Dedifferentiated amniotic fluid mesenchymal stem cell (primary cell): Measurements from ENCODE around the gene SEC24D.

Experiments used
- DNase-seq: peaks from one replicate; pipeline ENCODE4 v3.0.0-alpha.2; 2016; ENCODE audit errors: extremely low spot score

Gene SEC24D

GRCh38 chr4:118718511-118719170 lies 117.3 kb downstream of the SEC24D start:
- no peak for DNase-seq

- DNase-seq: no peak
Observed at GRCh38 chr4:118716304-118716703, 119.6 kb downstream of the SEC24D start.

GRCh38 chr4:118714682-118715081 lies 121.2 kb downstream of the SEC24D start:
- no peak for DNase-seq

GRCh38 chr4:118712872-118713271 lies 123.1 kb downstream of the SEC24D start:
- DNase-seq: no peak

- peak; percentile 26 for DNase-seq
Observed at GRCh38 chr4:118711052-118711451, 124.9 kb downstream of the SEC24D start.

GRCh38 chr4:118703118-118703517 lies 132.8 kb downstream of the SEC24D start:
- DNase-seq: no peak

GRCh38 chr4:118684873-118685811 lies 150.8 kb downstream of the SEC24D start, which contains the start of gene METTL14:
METTL14 (plus strand) TSS chr4:118685392; CDS start chr4:118685535, 143 bp downstream.
- peak; percentile 92 for DNase-seq

- DNase-seq: no peak
Observed at GRCh38 chr4:118683513-118683912, 152.4 kb downstream of the SEC24D start.

GRCh38 chr4:118682928-118683327 lies 153.0 kb downstream of the SEC24D start:
- peak; percentile 57 for DNase-seq

GRCh38 chr4:118680808-118681207 lies 155.1 kb downstream of the SEC24D start:
- DNase-seq: no peak

GRCh38 chr4:118676128-118676527 lies 159.8 kb downstream of the SEC24D start:
- no peak for DNase-seq
